ENCODE measurements around the gene TBX15. TPM values are rescaled to one million over a fixed set of nuclear protein-coding genes. Genes with fewer than 3 reads are reported as not detected.

TBX15 gene
- total RNA-seq, 1 donor from 2014 or later = 0.64 TPM

GRCh38 chr1:118863688-118864087 is 124.5 kb downstream of the TBX15 start:
- no peak for DNase-seq
- intact Hi-C loops (cut with micrococcal nuclease) = no loop called here
- ATAC-seq = no peak

- intact Hi-C loops (cut with micrococcal nuclease) = no loop called here
- no peak for ATAC-seq
- DNase-seq = no peak
Observed at GRCh38 chr1:118862755-118863154, 125.4 kb downstream of the TBX15 start.

- intact Hi-C loops (cut with micrococcal nuclease) = no loop called here
- DNase-seq (no peak), ATAC-seq (no peak)
Observed at GRCh38 chr1:118861216-118861615, 126.9 kb downstream of the TBX15 start.

GRCh38 chr1:118859999-118860398 is 128.1 kb downstream of the TBX15 start:
- ATAC-seq (no peak), DNase-seq (no peak)
- intact Hi-C loops (cut with micrococcal nuclease) = no loop called here

GRCh38 chr1:118846443-118846842 is 141.7 kb downstream of the TBX15 start:
- intact Hi-C loops (cut with micrococcal nuclease) = no loop called here
- ATAC-seq = no peak
- DNase-seq = no peak

- ATAC-seq = no peak
- intact Hi-C loops (cut with micrococcal nuclease) = no loop called here
Observed at GRCh38 chr1:118842452-118843201, 145.5 kb downstream of the TBX15 start.

GRCh38 chr1:118841521-118841920 is 146.6 kb downstream of the TBX15 start:
- DNase-seq (no peak), ATAC-seq (no peak)
- intact Hi-C loops (cut with micrococcal nuclease) = no loop called here

More at GRCh38 chr1:118842452-118843201, 145.5 kb downstream of the TBX15 start:
- DNase-seq = no peak

Other genes starting within 250 kb of the TBX15 start
- gene WARS2, start 152.3 kb upstream of the TBX15 start, total RNA-seq = 9.3 TPM

Measured in left ventricle myocardium superior (tissue), 1 donor.